Neural cell (in vitro differentiated cells): Measurements from ENCODE around the gene PCDHGC5. TPM values are rescaled to one million over a fixed set of nuclear protein-coding genes. Genes with fewer than 3 reads are reported as not detected.

Experiments
- H2AFZ ChIP-seq: fragments of 200-600, 300-800 bp; sonication (generic), shearing (Covaris generic); 2 replicates; pipeline ENCODE4 v1.6.0; 2014; ENCODE audit warnings: low read depth, mild to moderate bottlenecking, antibody characterized with exemption, low read length, moderate library complexity
- H3F3A ChIP-seq: fragments of 200-600 bp; shearing (Covaris generic); 2 replicates; pipeline ENCODE4 v1.6.1; 2016; ENCODE audit warnings: mild to moderate bottlenecking, moderate library complexity, mixed read lengths, antibody characterized with exemption, low read length; ENCODE audit not compliant: insufficient read depth, poor library complexity, severe bottlenecking
- H3K27ac ChIP-seq: fragments of 200-600, 300-800 bp; sonication (generic), shearing (Covaris generic); 2 replicates; pipeline ENCODE4 v1.5.1; 2014; ENCODE audit warnings: mild to moderate bottlenecking, low read length, moderate library complexity
- H3K27me3 ChIP-seq: fragments of 300-800, 200-600 bp; sonication (generic), shearing (Covaris generic); 2 replicates; pipeline ENCODE4 v1.6.0; 2014; ENCODE audit warnings: mild to moderate bottlenecking, low read depth, low read length, moderate library complexity; ENCODE audit not compliant: insufficient read depth
- H3K36me3 ChIP-seq: fragments of 300-800, 200-600 bp; sonication (generic), shearing (Covaris generic); 2 replicates; pipeline ENCODE4 v1.5.1; 2014; ENCODE audit warnings: mild to moderate bottlenecking, antibody characterized with exemption, low read length, moderate library complexity; ENCODE audit not compliant: insufficient read depth
- H3K4me2 ChIP-seq: fragments of 300-800, 200-600 bp; sonication (generic), shearing (Covaris generic); 2 replicates; pipeline ENCODE4 v1.6.0; 2014; ENCODE audit warnings: mild to moderate bottlenecking, low read length
- H3K4me3 ChIP-seq: fragments of 300-800, 200-600 bp; sonication (generic), shearing (Covaris generic); 2 replicates; pipeline ENCODE4 v1.5.1; 2014; ENCODE audit warnings: mild to moderate bottlenecking, low read length, moderate library complexity
- H3K79me2 ChIP-seq: fragments of 200-600 bp; shearing (Covaris generic); replicated peaks from 2 replicates; pipeline ENCODE4 v1.6.0; 2014; ENCODE audit warnings: mild to moderate bottlenecking, low read length, moderate library complexity; ENCODE audit not compliant: insufficient read depth
- H3K9ac ChIP-seq: fragments of 300-800, 200-600 bp; sonication (generic), shearing (Covaris generic); 2 replicates; pipeline ENCODE4 v1.6.1; 2016; ENCODE audit warnings: mild to moderate bottlenecking, low read length, mixed read lengths
- H3K9me2 ChIP-seq: fragments of 200-600 bp; shearing (Covaris generic); 2 replicates; pipeline ENCODE4 v1.6.1; 2016; ENCODE audit warnings: mild to moderate bottlenecking, low read length, mixed read lengths; ENCODE audit not compliant: insufficient read depth
- H3K9me3 ChIP-seq: fragments of 200-600, 300-800 bp; sonication (generic), shearing (Covaris generic); 2 replicates; pipeline ENCODE4 v1.6.1; 2016; ENCODE audit warnings: mild to moderate bottlenecking, mixed run types, low read length, moderate library complexity, mixed read lengths
- H4K20me1 ChIP-seq: fragments of 200-600 bp; shearing (Covaris generic); 2 replicates; pipeline ENCODE4 v1.6.1; 2016; ENCODE audit warnings: mild to moderate bottlenecking, mixed run types; ENCODE audit not compliant: insufficient read depth
- EP300 ChIP-seq: fragments of 450-650 bp; conservative IDR thresholded peaks from 2 replicates; pipeline ENCODE4 v1.6.1; 2014; ENCODE audit warnings: antibody characterized with exemption, mild to moderate bottlenecking, moderate library complexity; ENCODE audit not compliant: poor library complexity, severe bottlenecking
- EZH2 ChIP-seq: fragments of 200-600, 300-800 bp; shearing (Covaris generic), sonication (generic); IDR thresholded peaks from 2 replicates; pipeline ENCODE4 v1.6.1; 2014; ENCODE audit warnings: antibody characterized with exemption, low read length, borderline replicate concordance, mild to moderate bottlenecking; ENCODE audit not compliant: insufficient read depth, poor library complexity, severe bottlenecking
- MXI1 ChIP-seq: fragments of 450-650 bp; conservative IDR thresholded peaks from 2 replicates; pipeline ENCODE4 v1.6.1; 2014; ENCODE audit warnings: antibody characterized with exemption, mild to moderate bottlenecking; ENCODE audit not compliant: poor library complexity, severe bottlenecking
- POLR2AphosphoS5 ChIP-seq: IDR thresholded peaks from 2 replicates; pipeline ENCODE4 v1.6.1; 2012
- RAD21 ChIP-seq: fragments of 450-650 bp; conservative IDR thresholded peaks from 2 replicates; pipeline ENCODE4 v1.6.1; 2014; ENCODE audit warnings: antibody characterized with exemption, mild to moderate bottlenecking, moderate library complexity
- SMC3 ChIP-seq: fragments of 450-650 bp; conservative IDR thresholded peaks from 2 replicates; pipeline ENCODE4 v1.6.1; 2014; ENCODE audit warnings: antibody characterized with exemption, mild to moderate bottlenecking, moderate library complexity; ENCODE audit not compliant: poor library complexity
- TAF1 ChIP-seq: IDR thresholded peaks from 2 replicates; pipeline ENCODE4 v1.6.1; 2012; ENCODE audit warnings: low read depth
- polyA plus RNA-seq: library from polyadenylated mRNA; depleted of rRNA; stranded (reverse); fragments of >200 nt; gene quantifications from 2 replicates; pipeline ENCODE4 v1.2.3, GENCODE V29; 2014
- TF ChIP-seq, protein P1 (sequence below): IDR thresholded peaks from 2 replicates; pipeline ENCODE4 v1.6.1; 2012; ENCODE audit warnings: borderline replicate concordance
- TF ChIP-seq, protein P2 (sequence below): fragments of 450-650 bp; IDR thresholded peaks from 2 replicates; pipeline ENCODE4 v1.5.1; 2014; ENCODE audit warnings: antibody characterized with exemption, mild to moderate bottlenecking, moderate library complexity; ENCODE audit not compliant: poor library complexity, severe bottlenecking

The PCDHGC5 gene
- polyA plus RNA-seq, 1 donor from 2014 or later = 0.51 TPM

DNA sequence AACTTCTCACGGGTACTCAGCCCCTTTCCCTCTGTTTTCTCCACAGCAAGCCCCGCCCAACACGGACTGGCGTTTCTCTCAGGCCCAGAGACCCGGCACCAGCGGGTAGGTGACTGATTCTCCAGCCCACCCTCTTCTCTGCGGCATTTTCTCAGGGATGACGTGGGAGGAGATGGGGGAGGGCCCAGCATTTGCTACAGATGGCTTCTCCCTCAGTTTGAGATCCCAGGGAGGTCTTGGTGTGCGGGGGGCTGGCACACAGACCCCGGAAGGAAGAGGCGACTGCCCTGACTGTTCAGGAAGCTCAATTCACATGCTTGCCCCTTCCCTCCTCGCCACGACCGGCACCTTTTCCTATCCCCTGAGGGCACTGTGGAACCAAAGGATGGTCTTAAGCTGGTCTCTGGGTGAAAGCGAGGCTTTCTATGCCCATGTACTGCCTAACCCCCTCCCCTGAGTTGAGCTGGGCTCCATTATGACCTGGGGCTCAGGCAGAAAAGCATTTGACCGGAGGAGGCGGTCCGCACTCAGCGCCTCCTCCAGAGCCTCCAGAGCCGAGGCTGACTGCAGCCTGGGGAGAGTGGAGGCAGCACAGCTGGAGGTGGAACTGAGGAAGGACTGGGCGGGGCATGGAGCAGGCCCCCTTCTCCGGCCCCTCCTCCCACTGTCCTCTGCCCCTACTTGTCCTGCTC, 6.0 kb downstream of the PCDHGC5 start:
- H3K27ac ChIP-seq = peak overlapping the region; percentile 81

DNA sequence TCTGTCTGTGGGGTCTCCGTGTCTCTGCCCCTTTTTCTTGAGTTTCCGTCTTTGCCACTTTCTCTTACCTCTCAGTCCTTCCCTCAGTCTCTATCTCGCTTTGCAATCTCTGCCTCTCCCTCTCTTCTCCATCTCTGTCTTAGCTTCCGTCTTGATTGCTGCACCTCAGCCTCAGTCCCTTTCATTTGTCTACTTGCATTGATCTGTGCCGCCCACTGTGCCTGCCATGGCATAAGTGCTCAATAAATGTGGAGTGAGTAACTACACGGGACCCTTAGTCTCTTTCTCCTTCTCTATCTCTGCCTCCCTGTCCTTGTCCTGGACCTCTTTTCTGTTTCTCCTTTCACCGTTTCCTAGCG, 6.6 kb downstream of the PCDHGC5 start:
- H3K4me2 ChIP-seq = no peak overlapping the region

More for the DNA sequence above, 6.0 kb downstream of the PCDHGC5 start:
- Histone ChIP-seq H4K20me1 (no peaks in the 10 kb centered on the region), H2AFZ (peak overlapping the region; percentile 51), H3K4me2 (peak overlapping the region; percentile 32), H3K9ac (peak overlapping the region; percentile 71), H3K9me2 (no peaks in the 10 kb centered on the region), H3K9me3 (peaks cover 29% of the 10 kb centered on the region), H3K4me3 (peak overlapping the region; percentile 58), H3K27me3 (no peaks in the 10 kb centered on the region), H3K79me2 (peaks cover 9% of the 10 kb centered on the region), H3F3A (no peaks in the 10 kb centered on the region), H3K36me3 (peaks cover 23% of the 10 kb centered on the region)
- peak; percentile 12 for TF ChIP-seq POLR2AphosphoS5
- TF ChIP-seq, protein P1, sequence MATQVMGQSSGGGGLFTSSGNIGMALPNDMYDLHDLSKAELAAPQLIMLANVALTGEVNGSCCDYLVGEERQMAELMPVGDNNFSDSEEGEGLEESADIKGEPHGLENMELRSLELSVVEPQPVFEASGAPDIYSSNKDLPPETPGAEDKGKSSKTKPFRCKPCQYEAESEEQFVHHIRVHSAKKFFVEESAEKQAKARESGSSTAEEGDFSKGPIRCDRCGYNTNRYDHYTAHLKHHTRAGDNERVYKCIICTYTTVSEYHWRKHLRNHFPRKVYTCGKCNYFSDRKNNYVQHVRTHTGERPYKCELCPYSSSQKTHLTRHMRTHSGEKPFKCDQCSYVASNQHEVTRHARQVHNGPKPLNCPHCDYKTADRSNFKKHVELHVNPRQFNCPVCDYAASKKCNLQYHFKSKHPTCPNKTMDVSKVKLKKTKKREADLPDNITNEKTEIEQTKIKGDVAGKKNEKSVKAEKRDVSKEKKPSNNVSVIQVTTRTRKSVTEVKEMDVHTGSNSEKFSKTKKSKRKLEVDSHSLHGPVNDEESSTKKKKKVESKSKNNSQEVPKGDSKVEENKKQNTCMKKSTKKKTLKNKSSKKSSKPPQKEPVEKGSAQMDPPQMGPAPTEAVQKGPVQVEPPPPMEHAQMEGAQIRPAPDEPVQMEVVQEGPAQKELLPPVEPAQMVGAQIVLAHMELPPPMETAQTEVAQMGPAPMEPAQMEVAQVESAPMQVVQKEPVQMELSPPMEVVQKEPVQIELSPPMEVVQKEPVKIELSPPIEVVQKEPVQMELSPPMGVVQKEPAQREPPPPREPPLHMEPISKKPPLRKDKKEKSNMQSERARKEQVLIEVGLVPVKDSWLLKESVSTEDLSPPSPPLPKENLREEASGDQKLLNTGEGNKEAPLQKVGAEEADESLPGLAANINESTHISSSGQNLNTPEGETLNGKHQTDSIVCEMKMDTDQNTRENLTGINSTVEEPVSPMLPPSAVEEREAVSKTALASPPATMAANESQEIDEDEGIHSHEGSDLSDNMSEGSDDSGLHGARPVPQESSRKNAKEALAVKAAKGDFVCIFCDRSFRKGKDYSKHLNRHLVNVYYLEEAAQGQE = peak; percentile 9
- TF ChIP-seq, protein P2, sequence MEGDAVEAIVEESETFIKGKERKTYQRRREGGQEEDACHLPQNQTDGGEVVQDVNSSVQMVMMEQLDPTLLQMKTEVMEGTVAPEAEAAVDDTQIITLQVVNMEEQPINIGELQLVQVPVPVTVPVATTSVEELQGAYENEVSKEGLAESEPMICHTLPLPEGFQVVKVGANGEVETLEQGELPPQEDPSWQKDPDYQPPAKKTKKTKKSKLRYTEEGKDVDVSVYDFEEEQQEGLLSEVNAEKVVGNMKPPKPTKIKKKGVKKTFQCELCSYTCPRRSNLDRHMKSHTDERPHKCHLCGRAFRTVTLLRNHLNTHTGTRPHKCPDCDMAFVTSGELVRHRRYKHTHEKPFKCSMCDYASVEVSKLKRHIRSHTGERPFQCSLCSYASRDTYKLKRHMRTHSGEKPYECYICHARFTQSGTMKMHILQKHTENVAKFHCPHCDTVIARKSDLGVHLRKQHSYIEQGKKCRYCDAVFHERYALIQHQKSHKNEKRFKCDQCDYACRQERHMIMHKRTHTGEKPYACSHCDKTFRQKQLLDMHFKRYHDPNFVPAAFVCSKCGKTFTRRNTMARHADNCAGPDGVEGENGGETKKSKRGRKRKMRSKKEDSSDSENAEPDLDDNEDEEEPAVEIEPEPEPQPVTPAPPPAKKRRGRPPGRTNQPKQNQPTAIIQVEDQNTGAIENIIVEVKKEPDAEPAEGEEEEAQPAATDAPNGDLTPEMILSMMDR = no peak

More for the DNA sequence above, 6.6 kb downstream of the PCDHGC5 start:
- no peaks in the 10 kb centered on the region for H3K9me2 ChIP-seq
- H3K9me3 ChIP-seq = peaks cover 24% of the 10 kb centered on the region
- no peak overlapping the region for H3K27ac ChIP-seq
- H3K79me2 ChIP-seq = peaks cover 9% of the 10 kb centered on the region
- H4K20me1 ChIP-seq = no peaks in the 10 kb centered on the region
- peak overlapping the region; percentile 71 for H3K9ac ChIP-seq
- H3K27me3 ChIP-seq = no peaks in the 10 kb centered on the region
- H2AFZ ChIP-seq = no peak overlapping the region
- H3F3A ChIP-seq = no peaks in the 10 kb centered on the region
- peak overlapping the region; percentile 58 for H3K4me3 ChIP-seq
- no peak for TF ChIP-seq EP300
- no peak for TF ChIP-seq SMC3
- TF ChIP-seq EZH2 = no peak
- TF ChIP-seq, protein P1 = no peak
- TF ChIP-seq POLR2AphosphoS5 = no peak
- TF ChIP-seq, protein P2 = no peak
- no peak for TF ChIP-seq MXI1
- no peak for TF ChIP-seq RAD21
- TF ChIP-seq TAF1 = no peak
- H3K36me3 ChIP-seq = peaks cover 22% of the 10 kb centered on the region
